ENCODE measurements around the gene PDIA6.

PDIA6 gene

DNA sequence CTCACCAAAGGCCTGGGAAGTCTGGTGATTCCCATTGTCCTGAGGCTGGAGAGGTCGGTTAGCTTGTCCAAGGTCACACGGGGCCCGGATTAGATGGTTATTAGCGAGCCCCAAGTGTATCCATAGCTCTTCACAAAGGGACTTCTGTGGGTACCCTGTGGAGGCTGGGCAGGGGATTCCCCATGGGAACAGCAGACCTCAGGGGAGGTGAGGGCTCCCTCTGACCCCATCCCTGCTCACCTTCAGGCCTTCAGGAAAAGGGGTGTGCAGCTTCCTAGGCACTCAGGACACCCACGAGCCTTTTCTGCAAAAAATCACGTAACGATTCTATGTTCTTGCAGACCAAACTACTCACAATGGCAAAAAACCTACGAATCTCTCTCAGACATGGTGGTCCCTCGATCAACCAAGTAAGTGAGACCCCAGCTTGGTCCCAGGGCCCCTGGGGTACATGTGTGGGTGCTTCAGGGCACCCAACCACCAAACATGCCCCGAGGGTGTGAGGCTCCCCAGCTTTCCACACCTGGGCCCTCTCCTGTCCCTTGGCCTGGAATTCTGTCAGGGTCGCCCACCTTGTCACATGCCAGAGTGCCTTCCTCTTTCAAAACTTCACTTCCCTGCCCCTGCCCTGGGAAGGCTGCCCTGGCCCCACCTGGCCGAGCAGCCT, 40.3 kb downstream of the PDIA6 start:
- H3K27me3 ChIP-seq (replicated peaks) = no peaks in the 10 kb centered on the region
- H3K36me3 ChIP-seq (replicated peaks) = peaks cover 3% of the 10 kb centered on the region
- H3K27ac ChIP-seq = no peak overlapping the region
- in situ Hi-C loops (cut with HindIII; ENCODE audit: low pct_ligation_motif_present, low sequenced_read_pairs) = no loop called here
- no peak for DNase-seq
- no peak overlapping the region for H3K4me3 ChIP-seq (ENCODE audit: low read depth, low read length)
- TF ChIP-seq, protein P1, sequence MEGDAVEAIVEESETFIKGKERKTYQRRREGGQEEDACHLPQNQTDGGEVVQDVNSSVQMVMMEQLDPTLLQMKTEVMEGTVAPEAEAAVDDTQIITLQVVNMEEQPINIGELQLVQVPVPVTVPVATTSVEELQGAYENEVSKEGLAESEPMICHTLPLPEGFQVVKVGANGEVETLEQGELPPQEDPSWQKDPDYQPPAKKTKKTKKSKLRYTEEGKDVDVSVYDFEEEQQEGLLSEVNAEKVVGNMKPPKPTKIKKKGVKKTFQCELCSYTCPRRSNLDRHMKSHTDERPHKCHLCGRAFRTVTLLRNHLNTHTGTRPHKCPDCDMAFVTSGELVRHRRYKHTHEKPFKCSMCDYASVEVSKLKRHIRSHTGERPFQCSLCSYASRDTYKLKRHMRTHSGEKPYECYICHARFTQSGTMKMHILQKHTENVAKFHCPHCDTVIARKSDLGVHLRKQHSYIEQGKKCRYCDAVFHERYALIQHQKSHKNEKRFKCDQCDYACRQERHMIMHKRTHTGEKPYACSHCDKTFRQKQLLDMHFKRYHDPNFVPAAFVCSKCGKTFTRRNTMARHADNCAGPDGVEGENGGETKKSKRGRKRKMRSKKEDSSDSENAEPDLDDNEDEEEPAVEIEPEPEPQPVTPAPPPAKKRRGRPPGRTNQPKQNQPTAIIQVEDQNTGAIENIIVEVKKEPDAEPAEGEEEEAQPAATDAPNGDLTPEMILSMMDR (IDR thresholded peaks at IDR 0.05; ENCODE audit: low read depth, low read length, missing control alignments) = no peak

- in situ Hi-C loops (cut with HindIII; ENCODE audit: low pct_ligation_motif_present, low sequenced_read_pairs) = no loop called here
Observed at GRCh38 chr2:10771786-10772185, 40.8 kb downstream of the PDIA6 start.

DNA sequence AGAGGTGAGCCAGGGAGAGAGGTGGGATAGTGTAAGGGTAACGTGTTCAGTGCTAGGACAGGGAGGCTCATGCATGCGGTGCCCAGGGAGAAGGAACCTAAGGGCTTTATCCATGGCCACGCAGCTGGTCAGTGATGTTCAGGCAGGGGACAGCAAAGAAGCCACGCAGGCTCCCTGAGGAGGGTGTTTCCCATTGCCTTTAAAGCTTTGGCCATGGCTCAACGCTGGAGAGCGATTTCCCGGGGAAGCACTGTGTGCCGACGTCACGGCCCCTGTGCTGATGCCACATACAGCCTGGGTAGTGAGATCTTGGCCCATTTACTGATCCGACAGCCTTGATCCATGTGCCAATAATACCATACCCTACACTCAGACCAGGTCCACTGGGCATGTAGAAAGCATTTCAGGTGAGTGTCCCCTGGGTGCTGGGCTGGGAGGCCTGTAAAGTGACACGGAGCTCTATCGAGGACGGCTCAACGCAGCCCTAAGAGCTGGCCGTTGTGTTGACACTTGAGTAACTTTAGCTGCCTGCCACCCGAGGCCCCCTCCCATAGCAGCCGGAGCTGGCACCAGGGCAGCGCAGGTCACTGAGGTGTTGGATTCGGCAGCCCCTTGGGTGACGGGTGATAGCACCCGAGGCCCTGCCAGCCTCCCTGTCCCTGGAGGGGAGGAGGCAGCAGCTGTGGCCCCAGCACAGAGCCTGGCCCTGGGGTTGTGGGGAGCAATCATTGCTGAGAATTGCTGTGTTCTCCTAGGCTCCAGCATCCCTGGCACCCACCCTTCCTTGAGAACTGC, 41.4 kb downstream of the PDIA6 start:
- Histone ChIP-seq H3K27ac (no peak overlapping the region), H3K4me3 (ENCODE audit: low read depth, low read length) (no peak overlapping the region), H3K36me3 (replicated peaks) (no peaks in the 10 kb centered on the region), H3K27me3 (replicated peaks) (no peaks in the 10 kb centered on the region)
- in situ Hi-C loops (cut with HindIII; ENCODE audit: low pct_ligation_motif_present, low sequenced_read_pairs) = no loop called here
- DNase-seq = no peak
- TF ChIP-seq, protein P1 (IDR thresholded peaks at IDR 0.05; ENCODE audit: low read depth, low read length, missing control alignments) = no peak

More at GRCh38 chr2:10771786-10772185, 40.8 kb downstream of the PDIA6 start:
- DNase-seq = no peak
- H3K27ac ChIP-seq = no peak overlapping the region
- no peaks in the 10 kb centered on the region for H3K27me3 ChIP-seq (replicated peaks)
- TF ChIP-seq, protein P1 (IDR thresholded peaks at IDR 0.05; ENCODE audit: low read depth, low read length, missing control alignments) = no peak
- H3K4me3 ChIP-seq (ENCODE audit: low read depth, low read length) = no peak overlapping the region
- H3K36me3 ChIP-seq (replicated peaks) = peaks cover under 1% of the 10 kb centered on the region

DNA sequence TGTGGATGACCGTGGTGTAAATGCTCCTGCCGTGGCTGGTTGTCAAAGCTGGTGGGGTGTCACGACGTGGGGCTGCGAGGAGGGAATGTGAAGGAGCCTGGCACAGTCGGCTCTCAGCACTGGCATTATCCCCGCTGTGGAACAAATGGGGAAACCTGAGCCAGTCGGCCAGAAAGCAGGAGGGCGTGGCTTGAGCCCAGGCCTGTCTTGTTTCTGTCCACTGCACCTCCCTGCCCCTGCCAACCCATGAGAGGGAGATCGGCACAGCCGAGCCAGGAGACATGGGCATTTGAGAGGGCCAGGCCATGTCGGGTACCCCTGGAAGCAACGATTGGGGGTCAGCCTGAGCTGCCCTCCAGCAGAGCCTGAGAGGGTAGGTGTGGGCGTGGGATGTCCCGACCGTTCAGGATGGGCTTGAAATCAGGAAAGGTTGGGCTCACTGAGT, 44.5 kb downstream of the PDIA6 start:
- no peak overlapping the region for H3K27ac ChIP-seq
- in situ Hi-C loops (cut with HindIII; ENCODE audit: low pct_ligation_motif_present, low sequenced_read_pairs) = no loop called here
- H3K4me3 ChIP-seq (ENCODE audit: low read depth, low read length) = no peak overlapping the region
- DNase-seq = no peak
- TF ChIP-seq, protein P1 (IDR thresholded peaks at IDR 0.05; ENCODE audit: low read depth, low read length, missing control alignments) = no peak
- H3K27me3 ChIP-seq (replicated peaks) = no peaks in the 10 kb centered on the region
- no peaks in the 10 kb centered on the region for H3K36me3 ChIP-seq (replicated peaks)

DNA sequence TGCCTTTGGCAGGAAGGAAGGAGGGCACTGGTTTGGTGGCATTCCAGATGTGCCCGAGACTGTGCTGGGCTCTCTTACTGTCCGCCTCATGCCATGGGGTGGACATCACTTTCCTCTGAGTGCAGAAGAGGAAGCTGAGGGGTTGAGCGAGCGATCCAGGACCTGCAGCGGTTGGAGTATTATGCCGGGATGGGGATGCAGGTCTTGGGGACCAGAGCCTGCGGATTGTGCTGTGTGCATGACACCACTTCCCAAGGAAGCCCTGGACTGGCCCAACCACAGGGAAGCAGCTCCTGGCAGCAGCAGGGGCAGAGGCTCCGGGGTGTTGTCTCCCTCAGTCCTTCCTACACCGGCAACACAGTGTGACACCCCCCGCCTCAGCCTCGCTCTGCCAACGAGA, 46.7 kb downstream of the PDIA6 start:
- Histone ChIP-seq H3K4me3 (ENCODE audit: low read depth, low read length) (no peak overlapping the region), H3K27me3 (replicated peaks) (no peaks in the 10 kb centered on the region), H3K36me3 (replicated peaks) (no peaks in the 10 kb centered on the region), H3K27ac (no peak overlapping the region)
- TF ChIP-seq, protein P1 (IDR thresholded peaks at IDR 0.05; ENCODE audit: low read depth, low read length, missing control alignments) = no peak
- in situ Hi-C loops (cut with HindIII; ENCODE audit: low pct_ligation_motif_present, low sequenced_read_pairs) = no loop called here
- DNase-seq = no peak
